ENCODE measurements around the gene SNX30. TPM values are rescaled to one million over a fixed set of nuclear protein-coding genes. Genes with fewer than 3 reads are reported as not detected.

SNX30 gene
- total and polyA plus RNA-seq, 2 experiments from 2014 or later: 6.4 to 29.1 TPM

DNA sequence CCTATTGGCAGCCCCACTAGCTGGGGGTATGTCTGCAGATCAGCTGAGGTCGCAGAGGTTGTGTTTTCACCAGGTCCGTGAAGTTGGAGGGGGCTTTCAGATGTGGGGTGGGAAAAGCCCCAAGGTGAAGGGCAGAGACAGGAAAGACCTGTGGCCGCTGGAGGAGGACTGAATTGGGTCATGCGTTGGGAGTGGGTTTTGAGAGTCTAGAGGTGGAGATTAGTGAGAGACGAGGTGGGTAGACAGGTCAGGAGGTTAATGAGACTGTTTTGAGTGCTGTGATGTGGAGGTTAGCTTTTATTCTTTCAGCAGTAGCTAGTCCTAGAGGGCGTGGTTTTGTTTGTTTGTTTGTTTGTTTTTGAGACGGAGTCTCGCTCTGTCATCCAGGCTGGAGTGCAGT, 10.3 kb downstream of the SNX30 start:
- H3K9me2 ChIP-seq (replicated peaks; ENCODE audit: insufficient read depth): no peaks in the 10 kb centered on the region
- peaks cover 70% of the 10 kb centered on the region for H3K79me2 ChIP-seq
- no peaks in the 10 kb centered on the region for H3K27me3 ChIP-seq
- no peak overlapping the region for H2AFZ ChIP-seq
- WGBS (ENCODE audit: low lambda C conversion rate, missing lambda C conversion rate): 79% methylated on average over 8 of the region's 8 CpGs
- peaks cover 10% of the 10 kb centered on the region for H3K4me1 ChIP-seq (ENCODE audit: insufficient read depth)
- H3K4me2 ChIP-seq: no peak overlapping the region
- no peak for DNase-seq (ENCODE audit: low spot score)
- H3K4me3 ChIP-seq: no peak overlapping the region
- H3K9me3 ChIP-seq (ENCODE audit: low read depth): no peaks in the 10 kb centered on the region
- TF ChIP-seq EZH2phosphoT487 (IDR thresholded peaks at IDR 0.05; ENCODE audit: low read depth, severe bottlenecking, unreplicated experiment) (no peak), EZH2 (IDR thresholded peaks at IDR 0.05; ENCODE audit: borderline replicate concordance) (no peak)
- TF ChIP-seq, protein P1, sequence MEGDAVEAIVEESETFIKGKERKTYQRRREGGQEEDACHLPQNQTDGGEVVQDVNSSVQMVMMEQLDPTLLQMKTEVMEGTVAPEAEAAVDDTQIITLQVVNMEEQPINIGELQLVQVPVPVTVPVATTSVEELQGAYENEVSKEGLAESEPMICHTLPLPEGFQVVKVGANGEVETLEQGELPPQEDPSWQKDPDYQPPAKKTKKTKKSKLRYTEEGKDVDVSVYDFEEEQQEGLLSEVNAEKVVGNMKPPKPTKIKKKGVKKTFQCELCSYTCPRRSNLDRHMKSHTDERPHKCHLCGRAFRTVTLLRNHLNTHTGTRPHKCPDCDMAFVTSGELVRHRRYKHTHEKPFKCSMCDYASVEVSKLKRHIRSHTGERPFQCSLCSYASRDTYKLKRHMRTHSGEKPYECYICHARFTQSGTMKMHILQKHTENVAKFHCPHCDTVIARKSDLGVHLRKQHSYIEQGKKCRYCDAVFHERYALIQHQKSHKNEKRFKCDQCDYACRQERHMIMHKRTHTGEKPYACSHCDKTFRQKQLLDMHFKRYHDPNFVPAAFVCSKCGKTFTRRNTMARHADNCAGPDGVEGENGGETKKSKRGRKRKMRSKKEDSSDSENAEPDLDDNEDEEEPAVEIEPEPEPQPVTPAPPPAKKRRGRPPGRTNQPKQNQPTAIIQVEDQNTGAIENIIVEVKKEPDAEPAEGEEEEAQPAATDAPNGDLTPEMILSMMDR (IDR thresholded peaks at IDR 0.05; ENCODE audit: poor library complexity): no peak
- no peak overlapping the region for H3K27ac ChIP-seq
- H4K20me1 ChIP-seq (ENCODE audit: insufficient read depth, poor library complexity, severe bottlenecking): peaks cover 10% of the 10 kb centered on the region
- no peaks in the 10 kb centered on the region for H3K36me3 ChIP-seq (replicated peaks; ENCODE audit: insufficient read depth, low read depth)

DNA sequence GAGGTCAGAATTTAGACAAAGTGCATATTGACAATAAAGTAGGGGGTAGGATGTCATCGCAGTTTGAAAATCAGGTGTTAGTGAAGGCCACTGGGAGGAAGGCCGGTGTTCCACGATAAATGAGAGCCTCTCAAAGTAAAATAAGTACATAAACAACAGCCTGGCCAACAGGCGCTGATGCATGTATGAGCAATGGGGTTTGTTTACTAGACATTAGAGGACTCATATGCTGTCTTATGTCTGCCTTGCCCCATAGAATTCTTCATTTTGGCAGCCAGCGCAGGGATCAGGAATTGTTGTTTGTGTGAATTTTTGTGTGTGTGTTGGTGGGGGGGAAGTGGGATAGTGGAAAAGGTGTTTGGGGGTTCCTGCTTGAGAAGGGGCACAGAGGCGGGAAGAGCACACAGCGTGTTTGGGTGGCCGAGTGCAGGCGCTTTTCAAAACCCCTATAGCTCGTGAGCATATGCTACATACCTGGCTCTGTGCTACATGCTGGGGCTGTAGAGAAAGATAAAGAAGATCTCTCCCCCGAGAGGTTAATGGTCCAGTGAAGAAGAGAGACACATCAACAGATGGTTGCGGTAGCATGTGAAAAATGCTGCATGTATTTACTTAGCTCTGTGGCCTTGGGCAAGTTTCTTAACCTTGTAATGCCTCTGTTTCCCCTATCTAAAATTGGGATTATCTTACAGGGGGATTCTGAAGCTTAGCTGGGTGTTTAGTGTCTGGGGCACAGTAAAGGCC, 11.5 kb downstream of the SNX30 start:
- H3K27me3 ChIP-seq: no peaks in the 10 kb centered on the region
- H3K4me3 ChIP-seq: no peak overlapping the region
- H3K4me1 ChIP-seq (ENCODE audit: insufficient read depth): peaks cover 4% of the 10 kb centered on the region
- H3K4me2 ChIP-seq: no peak overlapping the region
- H3K9me3 ChIP-seq (ENCODE audit: low read depth): no peaks in the 10 kb centered on the region
- H2AFZ ChIP-seq: no peak overlapping the region
- no peak for DNase-seq (ENCODE audit: low spot score)
- peaks cover 79% of the 10 kb centered on the region for H3K79me2 ChIP-seq
- TF ChIP-seq EZH2 (IDR thresholded peaks at IDR 0.05; ENCODE audit: borderline replicate concordance) (no peak), EZH2phosphoT487 (IDR thresholded peaks at IDR 0.05; ENCODE audit: low read depth, severe bottlenecking, unreplicated experiment) (no peak)
- TF ChIP-seq, protein P1 (IDR thresholded peaks at IDR 0.05; ENCODE audit: poor library complexity): no peak
- peaks cover 10% of the 10 kb centered on the region for H4K20me1 ChIP-seq (ENCODE audit: insufficient read depth, poor library complexity, severe bottlenecking)
- no peaks in the 10 kb centered on the region for H3K36me3 ChIP-seq (replicated peaks; ENCODE audit: insufficient read depth, low read depth)
- no peak overlapping the region for H3K27ac ChIP-seq
- no peaks in the 10 kb centered on the region for H3K9me2 ChIP-seq (replicated peaks; ENCODE audit: insufficient read depth)
- WGBS (ENCODE audit: low lambda C conversion rate, missing lambda C conversion rate): 78% methylated on average over 12 of the region's 12 CpGs

DNA sequence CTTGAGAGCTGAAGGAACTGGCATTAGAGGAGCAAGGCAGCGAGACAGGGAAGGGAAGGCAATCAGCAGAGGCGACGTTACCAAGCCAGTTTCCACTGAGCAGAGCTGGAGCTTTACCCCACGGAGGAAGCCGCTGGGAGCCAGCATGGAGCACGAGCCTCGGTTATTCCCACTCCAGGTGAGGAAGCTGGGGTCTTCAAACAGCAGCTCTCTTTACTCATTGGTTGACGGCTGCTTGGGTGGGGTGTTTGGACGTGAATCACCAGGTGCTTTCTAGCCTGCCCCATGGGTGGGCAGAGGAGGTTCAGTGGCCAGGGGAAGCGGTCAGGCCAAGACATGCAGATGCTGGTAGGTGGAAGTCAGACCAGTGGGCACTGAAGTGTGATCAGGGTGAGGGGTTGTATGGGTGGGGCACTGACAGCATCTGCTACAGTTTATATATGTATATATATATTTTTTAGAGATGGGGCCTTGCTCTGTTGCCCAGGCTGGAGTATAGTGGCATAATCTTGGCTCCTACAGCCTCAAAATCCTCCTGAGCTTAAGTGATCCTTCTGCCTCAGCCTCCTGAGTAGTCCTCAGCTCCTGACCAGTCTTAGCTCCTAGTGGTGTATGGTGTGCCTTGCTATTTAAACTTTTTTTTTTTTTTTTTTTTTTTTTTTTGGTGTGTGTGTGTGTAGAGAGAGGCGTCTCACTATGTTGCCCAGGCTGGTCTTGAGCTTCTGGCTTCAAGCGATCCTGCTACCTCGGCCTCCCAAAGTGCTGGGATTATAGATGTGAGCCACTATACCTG, 12.4 kb downstream of the SNX30 start:
- no peak overlapping the region for H3K27ac ChIP-seq
- 82% methylated on average over 13 of the region's 13 CpGs for WGBS (ENCODE audit: low lambda C conversion rate, missing lambda C conversion rate)
- H3K27me3 ChIP-seq: no peaks in the 10 kb centered on the region
- H3K4me3 ChIP-seq: no peak overlapping the region
- no peak overlapping the region for H3K4me2 ChIP-seq
- peaks cover 13% of the 10 kb centered on the region for H4K20me1 ChIP-seq (ENCODE audit: insufficient read depth, poor library complexity, severe bottlenecking)
- no peaks in the 10 kb centered on the region for H3K9me3 ChIP-seq (ENCODE audit: low read depth)
- TF ChIP-seq, protein P1 (IDR thresholded peaks at IDR 0.05; ENCODE audit: poor library complexity): no peak
- TF ChIP-seq EZH2 (IDR thresholded peaks at IDR 0.05; ENCODE audit: borderline replicate concordance) (no peak), EZH2phosphoT487 (IDR thresholded peaks at IDR 0.05; ENCODE audit: low read depth, severe bottlenecking, unreplicated experiment) (no peak)
- H3K79me2 ChIP-seq: peaks cover 83% of the 10 kb centered on the region
- H3K4me1 ChIP-seq (ENCODE audit: insufficient read depth): peaks cover 4% of the 10 kb centered on the region
- H2AFZ ChIP-seq: no peak overlapping the region
- DNase-seq (ENCODE audit: low spot score): no peak
- no peaks in the 10 kb centered on the region for H3K36me3 ChIP-seq (replicated peaks; ENCODE audit: insufficient read depth, low read depth)
- H3K9me2 ChIP-seq (replicated peaks; ENCODE audit: insufficient read depth): no peaks in the 10 kb centered on the region

Measured in hepatocyte (in vitro differentiated cells).